Neural progenitor cell (in vitro differentiated cells): Measurements from ENCODE around the gene CDCP2.

Experiments
- EZH2 ChIP-seq: fragments of 200-600 bp; sonication (generic); IDR thresholded peaks from 2 replicates; pipeline ENCODE4 v1.6.1; 2017; ENCODE audit warnings: antibody characterized with exemption, mild to moderate bottlenecking, moderate library complexity
- EZH2phosphoT487 ChIP-seq: fragments of 200-600 bp; sonication (generic); IDR thresholded peaks from 2 replicates; pipeline ENCODE4 v1.6.1; 2017; ENCODE audit warnings: antibody characterized with exemption
- TF ChIP-seq, protein P1 (sequence below): fragments of 200-600 bp; sonication (generic); IDR thresholded peaks from 2 replicates; pipeline ENCODE4 v1.5.1; 2017; ENCODE audit warnings: antibody characterized with exemption, mild to moderate bottlenecking

DNA sequence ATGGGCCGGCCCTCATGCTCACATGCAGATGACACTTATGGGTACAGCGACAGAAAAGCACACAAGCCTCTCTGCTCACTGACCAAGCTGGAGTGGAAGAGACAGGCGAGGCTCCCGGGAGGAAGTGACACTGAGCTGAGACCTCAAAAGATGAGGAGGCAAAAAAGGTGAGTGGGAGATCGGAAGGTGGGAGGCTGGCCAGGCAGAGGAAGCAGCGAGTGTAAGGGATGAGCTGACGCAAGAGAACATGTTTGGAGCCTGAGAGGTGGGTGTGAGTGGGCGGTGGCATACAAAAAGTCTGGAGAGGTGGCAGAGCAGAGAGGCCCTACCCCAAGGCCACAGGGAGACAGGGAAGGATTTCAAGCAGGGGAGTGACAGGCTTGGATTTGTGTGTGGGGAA is 18.2 kb upstream of the CDCP2 start:
- TF ChIP-seq, protein P1, sequence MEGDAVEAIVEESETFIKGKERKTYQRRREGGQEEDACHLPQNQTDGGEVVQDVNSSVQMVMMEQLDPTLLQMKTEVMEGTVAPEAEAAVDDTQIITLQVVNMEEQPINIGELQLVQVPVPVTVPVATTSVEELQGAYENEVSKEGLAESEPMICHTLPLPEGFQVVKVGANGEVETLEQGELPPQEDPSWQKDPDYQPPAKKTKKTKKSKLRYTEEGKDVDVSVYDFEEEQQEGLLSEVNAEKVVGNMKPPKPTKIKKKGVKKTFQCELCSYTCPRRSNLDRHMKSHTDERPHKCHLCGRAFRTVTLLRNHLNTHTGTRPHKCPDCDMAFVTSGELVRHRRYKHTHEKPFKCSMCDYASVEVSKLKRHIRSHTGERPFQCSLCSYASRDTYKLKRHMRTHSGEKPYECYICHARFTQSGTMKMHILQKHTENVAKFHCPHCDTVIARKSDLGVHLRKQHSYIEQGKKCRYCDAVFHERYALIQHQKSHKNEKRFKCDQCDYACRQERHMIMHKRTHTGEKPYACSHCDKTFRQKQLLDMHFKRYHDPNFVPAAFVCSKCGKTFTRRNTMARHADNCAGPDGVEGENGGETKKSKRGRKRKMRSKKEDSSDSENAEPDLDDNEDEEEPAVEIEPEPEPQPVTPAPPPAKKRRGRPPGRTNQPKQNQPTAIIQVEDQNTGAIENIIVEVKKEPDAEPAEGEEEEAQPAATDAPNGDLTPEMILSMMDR = no peak
- TF ChIP-seq EZH2 (no peak), EZH2phosphoT487 (no peak)
